Measurements from ENCODE around the gene REV1.

Gene REV1

GRCh38 chr2:99444222-99444621 lies 45.6 kb downstream of the REV1 start:
- no peak for DNase-seq

- DNase-seq: no peak
These were observed 47.0 kb downstream of the REV1 start for GRCh38 chr2:99442837-99443236.

GRCh38 chr2:99439971-99440505 lies 49.8 kb downstream of the REV1 start:
- no peak for DNase-seq

GRCh38 chr2:99436874-99437273 lies 52.9 kb downstream of the REV1 start:
- DNase-seq: no peak

GRCh38 chr2:99433340-99433739 lies 56.5 kb downstream of the REV1 start:
- DNase-seq: no peak

- DNase-seq: no peak
These were observed 58.1 kb downstream of the REV1 start for GRCh38 chr2:99431587-99432275.

- no peak for DNase-seq
These were observed 59.1 kb downstream of the REV1 start for GRCh38 chr2:99430614-99431291.

GRCh38 chr2:99425022-99425421 lies 64.8 kb downstream of the REV1 start:
- DNase-seq: no peak

- no peak for DNase-seq
These were observed 65.4 kb downstream of the REV1 start for GRCh38 chr2:99424371-99424770.

GRCh38 chr2:99422599-99422998 lies 67.2 kb downstream of the REV1 start:
- no peak for DNase-seq

- DNase-seq: no peak
These were observed 68.3 kb downstream of the REV1 start for GRCh38 chr2:99421469-99421868.

- no peak for DNase-seq
These were observed 69.0 kb downstream of the REV1 start for GRCh38 chr2:99420751-99421299.

GRCh38 chr2:99420031-99420430 lies 69.8 kb downstream of the REV1 start:
- no peak for DNase-seq

- no peak for DNase-seq
These were observed 72.4 kb downstream of the REV1 start for GRCh38 chr2:99417396-99417795.

GRCh38 chr2:99414566-99414965 lies 75.3 kb downstream of the REV1 start:
- DNase-seq: no peak

GRCh38 chr2:99410276-99410675 lies 79.5 kb downstream of the REV1 start:
- no peak for DNase-seq

- DNase-seq: no peak
These were observed 83.7 kb downstream of the REV1 start for GRCh38 chr2:99406137-99406536.

- no peak for DNase-seq
These were observed 84.8 kb downstream of the REV1 start for GRCh38 chr2:99404797-99405669.

GRCh38 chr2:99404039-99404796 lies 85.6 kb downstream of the REV1 start:
- no peak for DNase-seq

- DNase-seq: no peak
These were observed 86.3 kb downstream of the REV1 start for GRCh38 chr2:99403524-99403923.

- no peak for DNase-seq
These were observed 86.7 kb downstream of the REV1 start for GRCh38 chr2:99403084-99403483.

GRCh38 chr2:99401841-99402240 lies 88.0 kb downstream of the REV1 start:
- DNase-seq: no peak
